HL-60 (cell line): ENCODE results near the gene KIF26B.

Experiments used
- CTCF ChIP-seq: IDR thresholded peaks from one replicate; pipeline ENCODE4 v1.5.1; 2011; ENCODE audit warnings: low read length, control low read depth, inconsistent platforms; ENCODE audit not compliant: insufficient read depth
- GABPA ChIP-seq: IDR thresholded peaks from 2 replicates; pipeline ENCODE4 v1.6.1; 2012; ENCODE audit warnings: low read depth
- POLR2AphosphoS5 ChIP-seq: IDR thresholded peaks from 2 replicates; pipeline ENCODE4 v1.6.1; 2012; ENCODE audit warnings: low read depth
- REST ChIP-seq: IDR thresholded peaks from 2 replicates; pipeline ENCODE4 v1.6.1; 2012; ENCODE audit warnings: low read depth; ENCODE audit not compliant: insufficient replicate concordance
- SPI1 ChIP-seq: IDR thresholded peaks from 2 replicates; pipeline ENCODE4 v1.6.1; 2012; ENCODE audit warnings: low read depth, mild to moderate bottlenecking, borderline replicate concordance

- no peak for TF ChIP-seq CTCF
- no peak for TF ChIP-seq GABPA
- no peak for TF ChIP-seq POLR2AphosphoS5
- TF ChIP-seq SPI1, result no peak
- TF ChIP-seq REST, result no peak
Observed at GRCh38 chr1:245541369-245541768, 386.6 kb downstream of the KIF26B start.
